OCI-LY7 (cell line): ENCODE measurements around the gene KCNH1.

Experiments used
- CTCF ChIP-seq: fragments of 200-600 bp; sonication (generic); conservative IDR thresholded peaks from 2 replicates; pipeline ENCODE4 v1.5.1; 2014; ENCODE audit warnings: mild to moderate bottlenecking, antibody characterized with exemption, low read length, moderate library complexity, mixed read lengths
- EZH2phosphoT487 ChIP-seq: fragments of 200-600 bp; sonication (generic); IDR thresholded peaks from 2 replicates; pipeline ENCODE4 v1.6.1; 2018; ENCODE audit warnings: low read depth, borderline replicate concordance, mild to moderate bottlenecking, mixed run types, antibody characterized with exemption, low read length, moderate library complexity, mixed read lengths

GRCh38 chr1:210641582-210641981, 492.4 kb downstream of the KCNH1 start:
- TF ChIP-seq CTCF (no peak), EZH2phosphoT487 (no peak)
